SK-N-SH (cell line): Measurements from ENCODE around the gene AMIGO2.

Experiments
- CTCF ChIP-seq: fragments of 200-600 bp; sonication (generic); IDR thresholded peaks from 2 replicates; pipeline ENCODE4 v1.6.1; 2017; ENCODE audit warnings: antibody characterized with exemption, mild to moderate bottlenecking, moderate library complexity
- ELF1 ChIP-seq: IDR thresholded peaks from 2 replicates; pipeline ENCODE4 v1.4.0; 2012
- IRF3 ChIP-seq: fragments of 150-350 bp; IDR thresholded peaks from 2 replicates; pipeline ENCODE4 v1.6.1; 2016; ENCODE audit warnings: mild to moderate bottlenecking, low read depth, low read length
- NRF1 ChIP-seq: IDR thresholded peaks from 2 replicates; pipeline ENCODE4 v1.6.1; 2012; ENCODE audit warnings: low read depth, mild to moderate bottlenecking, low read length
- POLR2AphosphoS5 ChIP-seq: IDR thresholded peaks from 2 replicates; pipeline ENCODE4 v1.6.1; 2012; ENCODE audit warnings: low read depth, low read length
- RAD21 ChIP-seq: IDR thresholded peaks from 2 replicates; pipeline ENCODE4 v1.6.1; 2012; ENCODE audit warnings: mild to moderate bottlenecking, low read length
- YY1 ChIP-seq: IDR thresholded peaks from 2 replicates; pipeline ENCODE4 v1.4.0; 2012; ENCODE audit warnings: low read depth, mild to moderate bottlenecking

GRCh38 chr12:47107926-47108325 lies 28.2 kb upstream of the AMIGO2 start:
- TF ChIP-seq YY1: no peak
- TF ChIP-seq ELF1: no peak
- TF ChIP-seq CTCF: no peak
- TF ChIP-seq RAD21: no peak
- no peak for TF ChIP-seq IRF3
- no peak for TF ChIP-seq NRF1
- TF ChIP-seq POLR2AphosphoS5: no peak
